RWPE1 (cell line): ENCODE measurements around the gene DUSP5.
"Not testable (repeated sequence)": the region's sequence is repeated elsewhere in the genome, so short reads cannot be mapped to it uniquely, and the experiment has no call there.

Experiments
- CTCF ChIA-PET: fragments of 350-600 bp; sonication (Branson Sonifier 250); formaldehyde crosslinking; extraction: SDS; loops from one replicate; lab custom pipeline; 2021; lab: Yijun Ruan, JAX
- POLR2A ChIA-PET: fragments of 400-600 bp; formaldehyde crosslinking; extraction: SDS; loops from one replicate; lab custom pipeline; 2020; ENCODE audit warnings: antibody characterized with exemption; ENCODE audit not compliant: low non-redundant PET; lab: Yijun Ruan, JAX
- DNase-seq: peaks from one replicate; pipeline ENCODE4 v3.0.0; 2012; ENCODE audit warnings: low spot score
- H3K27ac ChIP-seq: fragments of 450-650 bp; 2 replicates; pipeline ENCODE4 v1.5.1; 2017
- TF ChIP-seq, protein P1 (sequence below): fragments of 450-650 bp; conservative IDR thresholded peaks from 2 replicates; pipeline ENCODE4 v1.5.1; 2017; ENCODE audit warnings: low read depth, mild to moderate bottlenecking

Gene DUSP5

DNA sequence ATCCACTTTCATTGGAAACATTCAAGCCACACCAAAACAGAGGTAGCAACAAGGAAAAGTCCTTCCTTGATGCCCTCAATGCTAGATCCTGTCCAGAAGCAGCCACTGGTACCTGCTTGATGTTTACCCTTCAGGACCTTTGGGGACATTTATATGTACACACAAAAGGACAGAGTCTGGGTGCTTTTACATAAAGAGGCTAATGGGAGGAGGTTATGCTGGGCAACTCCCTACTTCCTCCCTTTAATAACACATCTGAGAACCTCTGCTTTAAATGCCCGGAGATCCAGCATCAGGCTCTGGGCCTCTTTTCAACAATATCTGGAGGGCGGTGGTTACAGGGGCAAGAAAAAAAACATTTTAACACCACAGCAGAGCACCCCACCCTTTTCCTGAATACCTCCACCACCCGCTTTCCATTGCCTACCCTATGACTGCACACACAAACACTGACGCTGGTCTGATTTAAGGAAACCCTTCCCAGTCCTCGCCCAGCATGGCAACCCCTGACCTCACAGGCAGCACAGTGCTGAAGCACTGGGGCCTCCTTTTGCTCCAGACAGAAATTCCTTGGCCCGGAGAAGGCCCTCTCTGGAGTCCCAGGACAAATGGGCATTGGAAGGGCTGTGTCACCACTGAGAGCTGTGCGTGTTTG lies 39.3 kb upstream of the DUSP5 start:
- H3K27ac ChIP-seq: no peak overlapping the region
- TF ChIP-seq, protein P1, sequence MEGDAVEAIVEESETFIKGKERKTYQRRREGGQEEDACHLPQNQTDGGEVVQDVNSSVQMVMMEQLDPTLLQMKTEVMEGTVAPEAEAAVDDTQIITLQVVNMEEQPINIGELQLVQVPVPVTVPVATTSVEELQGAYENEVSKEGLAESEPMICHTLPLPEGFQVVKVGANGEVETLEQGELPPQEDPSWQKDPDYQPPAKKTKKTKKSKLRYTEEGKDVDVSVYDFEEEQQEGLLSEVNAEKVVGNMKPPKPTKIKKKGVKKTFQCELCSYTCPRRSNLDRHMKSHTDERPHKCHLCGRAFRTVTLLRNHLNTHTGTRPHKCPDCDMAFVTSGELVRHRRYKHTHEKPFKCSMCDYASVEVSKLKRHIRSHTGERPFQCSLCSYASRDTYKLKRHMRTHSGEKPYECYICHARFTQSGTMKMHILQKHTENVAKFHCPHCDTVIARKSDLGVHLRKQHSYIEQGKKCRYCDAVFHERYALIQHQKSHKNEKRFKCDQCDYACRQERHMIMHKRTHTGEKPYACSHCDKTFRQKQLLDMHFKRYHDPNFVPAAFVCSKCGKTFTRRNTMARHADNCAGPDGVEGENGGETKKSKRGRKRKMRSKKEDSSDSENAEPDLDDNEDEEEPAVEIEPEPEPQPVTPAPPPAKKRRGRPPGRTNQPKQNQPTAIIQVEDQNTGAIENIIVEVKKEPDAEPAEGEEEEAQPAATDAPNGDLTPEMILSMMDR: no peak
- ChIA-PET CTCF (interaction anchor here (1.0 kb wide), 1 partner anchor 152 kb away, joined by 3 read pairs; no protein-coding TSS in a partner anchor), POLR2A (no interaction called here)
- no peak for DNase-seq

DNA sequence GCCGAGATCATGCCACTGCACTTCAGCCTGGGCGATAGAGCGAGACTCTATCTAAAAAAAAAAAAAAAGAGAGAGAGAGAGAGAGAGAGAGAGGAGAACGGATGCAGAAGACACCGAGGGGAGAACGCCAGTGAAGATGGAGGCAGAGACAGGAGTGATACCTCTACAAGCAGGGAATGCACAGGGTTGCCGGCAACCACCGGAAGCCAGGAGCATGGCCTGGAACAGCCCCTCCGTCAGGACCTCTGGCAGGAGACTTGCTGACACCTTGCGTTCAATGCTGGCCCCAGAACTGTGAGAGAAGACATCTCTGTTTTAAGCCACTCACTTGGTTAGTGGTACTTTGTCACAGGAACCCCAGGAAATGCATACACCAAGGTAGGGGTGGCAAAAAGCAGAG lies 38.1 kb upstream of the DUSP5 start:
- TF ChIP-seq, protein P1: no peak
- ChIA-PET POLR2A (no interaction called here), CTCF (no interaction called here)
- DNase-seq: no peak
- H3K27ac ChIP-seq: peak overlapping the region; percentile 41

DNA sequence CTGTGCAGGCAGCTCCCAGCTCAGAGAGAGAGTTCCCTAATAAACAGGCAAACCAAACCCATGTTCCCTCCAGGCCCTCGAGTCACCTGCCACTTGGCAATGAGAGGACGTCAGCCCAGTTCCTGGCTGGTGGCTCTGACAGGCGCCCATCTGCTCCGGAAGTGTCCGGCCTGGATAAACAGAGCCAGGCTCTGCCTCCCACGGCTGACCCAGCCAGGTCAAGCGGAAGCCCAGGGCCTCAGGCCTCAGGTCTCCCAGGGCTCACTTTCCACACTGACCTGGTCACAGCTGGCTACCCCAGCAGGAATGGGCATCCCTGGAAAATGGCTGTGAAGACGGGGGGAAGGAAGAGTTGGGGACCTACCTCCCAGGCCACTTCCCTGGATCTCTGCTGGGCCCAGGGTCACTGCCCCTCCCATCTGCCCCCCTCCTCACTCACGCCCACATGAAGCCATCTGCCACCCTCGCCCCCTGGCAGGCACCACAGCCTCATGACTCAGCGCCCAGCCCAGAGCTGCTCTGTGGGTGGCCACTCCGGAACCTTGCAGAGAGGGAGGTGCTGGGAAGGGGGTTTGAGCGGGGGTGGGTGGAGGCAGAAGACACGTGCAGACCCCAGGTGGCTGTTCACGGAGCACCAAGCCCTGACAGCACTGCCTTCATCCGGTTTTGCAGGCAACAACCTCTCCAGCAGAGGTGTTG lies 37.4 kb upstream of the DUSP5 start:
- DNase-seq: no peak
- peak overlapping the region; percentile 41 for H3K27ac ChIP-seq
- TF ChIP-seq, protein P1: no peak
- POLR2A ChIA-PET: interaction anchor here (0.6 kb wide), 1 partner anchor 48 kb away, joined by 3 read pairs; no protein-coding TSS in a partner anchor
- CTCF ChIA-PET: interaction anchor here (0.7 kb wide), 1 partner anchor 35 kb away, joined by 4 read pairs; no protein-coding TSS in a partner anchor

DNA sequence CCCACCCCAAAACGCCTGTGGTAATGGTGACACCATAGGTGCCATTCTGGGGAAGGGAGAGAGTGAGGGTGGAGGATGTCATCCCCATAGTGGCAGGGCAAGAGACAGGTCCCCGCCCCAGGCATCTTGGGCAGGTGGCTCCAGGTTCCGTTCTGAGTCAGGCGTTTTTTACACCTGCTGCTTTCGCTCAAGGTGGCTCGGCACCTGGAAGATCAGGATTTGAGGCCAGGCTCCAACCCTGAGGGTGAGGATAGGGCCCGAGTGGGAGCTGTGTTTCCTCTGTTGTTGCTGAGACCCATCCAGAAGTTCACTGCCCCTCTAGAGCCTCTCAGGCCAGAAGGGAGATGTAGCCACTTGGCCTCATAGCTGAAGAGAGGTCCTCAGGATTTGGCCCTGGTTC lies 36.6 kb upstream of the DUSP5 start:
- peak overlapping the region; percentile 41; the same call in 1 of the 2 replicates for H3K27ac ChIP-seq
- no peak for DNase-seq
- ChIA-PET POLR2A (no interaction called here), CTCF (interaction anchor here (0.7 kb wide), 1 partner anchor 34 kb away, joined by 4 read pairs; no protein-coding TSS in a partner anchor)
- TF ChIP-seq, protein P1: no peak

DNA sequence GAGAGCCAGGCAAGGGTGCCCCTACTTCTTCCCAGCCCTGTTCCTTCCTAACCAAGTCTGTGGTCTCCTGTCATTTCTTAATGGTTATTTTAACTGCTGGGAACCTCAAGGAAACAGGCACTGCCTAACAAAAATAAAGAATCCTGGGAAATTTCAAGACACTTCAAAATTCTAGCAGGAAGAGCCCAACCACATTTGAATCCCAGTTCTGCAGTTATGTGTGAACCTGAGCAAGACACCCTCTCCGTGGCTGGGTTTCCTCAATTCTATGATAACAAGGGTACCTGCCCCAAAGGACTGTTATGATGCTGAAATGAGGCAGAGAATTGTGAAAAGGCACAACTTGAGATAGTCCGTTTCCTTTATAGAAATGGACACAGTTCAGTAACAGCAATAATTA lies 36.2 kb upstream of the DUSP5 start:
- 0 out of 2 replicates have a peak overlapping the region, but pooled peaks have one; percentile 41 for H3K27ac ChIP-seq
- no peak for DNase-seq
- CTCF ChIA-PET: no interaction called here
- POLR2A ChIA-PET: no interaction called here
- TF ChIP-seq, protein P1: no peak

DNA sequence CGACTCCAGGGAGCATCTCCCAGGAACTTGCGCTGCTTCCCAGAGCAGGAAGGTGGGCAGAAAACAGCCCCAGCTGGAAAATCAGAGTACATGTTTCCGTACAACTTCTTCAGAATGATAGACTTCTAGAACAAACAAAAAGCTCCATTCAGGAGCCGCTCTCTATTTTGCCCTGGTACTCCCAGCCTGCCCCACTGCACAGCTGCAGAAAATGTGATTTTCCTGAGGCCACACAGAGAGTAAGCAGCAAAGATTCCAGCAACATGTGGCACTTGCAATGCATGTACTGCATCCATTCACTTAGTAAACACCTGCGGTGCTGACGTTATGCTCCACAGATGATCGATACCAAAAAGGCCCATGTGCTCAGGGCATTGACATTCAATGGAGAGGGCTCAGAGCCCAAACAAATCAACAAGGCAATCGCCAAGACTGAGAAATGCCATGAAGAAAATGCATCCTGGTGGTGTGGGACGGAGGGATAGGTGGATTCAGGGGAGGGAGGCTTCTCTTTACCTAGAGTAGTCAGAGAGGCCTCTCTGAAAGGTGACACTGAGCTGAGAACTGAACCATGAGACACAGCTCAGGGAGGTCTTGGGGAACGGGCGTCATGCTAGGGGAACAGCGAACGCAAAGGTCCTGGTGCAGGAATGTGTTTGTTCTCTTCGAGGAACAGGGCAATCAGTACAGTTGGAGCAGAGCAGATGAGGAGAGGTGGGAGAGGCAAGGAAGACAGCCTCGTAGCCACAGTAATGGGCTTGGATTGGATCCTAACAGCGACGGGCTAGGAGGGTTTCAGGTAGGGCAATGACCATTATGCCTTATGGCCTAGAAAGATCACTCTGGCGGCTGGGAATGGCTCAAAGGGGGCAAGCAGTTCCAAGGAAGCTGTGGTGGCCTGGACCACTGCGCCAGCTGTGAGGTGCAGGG lies 35.3 kb upstream of the DUSP5 start:
- TF ChIP-seq, protein P1: no peak
- POLR2A ChIA-PET: no interaction called here

DNA sequence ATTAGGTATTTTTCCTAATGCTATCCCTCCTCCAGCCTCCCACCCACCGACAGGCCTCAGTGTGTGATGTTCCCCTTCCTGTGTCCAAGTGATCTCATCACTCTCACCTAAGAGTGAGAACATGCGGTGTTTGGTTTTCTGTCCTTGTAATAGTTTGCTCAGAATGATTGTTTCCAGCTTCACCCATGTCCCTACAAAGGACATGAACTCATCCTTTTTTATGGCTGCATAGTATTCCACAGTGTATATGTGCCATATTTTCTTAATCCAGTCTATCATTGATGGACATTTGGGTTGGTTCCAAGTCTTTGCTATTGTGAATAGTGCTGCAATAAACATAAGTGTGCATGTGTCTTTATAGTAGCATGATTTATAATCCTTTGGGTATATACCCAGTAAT lies 29.4 kb upstream of the DUSP5 start:
- H3K27ac ChIP-seq, DNase-seq, CTCF ChIA-PET, POLR2A ChIA-PET: not testable (repeated sequence)

More for the DNA sequence above, 35.3 kb upstream of the DUSP5 start:
- DNase-seq: no peak
- CTCF ChIA-PET: no interaction called here
- no peak overlapping the region for H3K27ac ChIP-seq

DNA sequence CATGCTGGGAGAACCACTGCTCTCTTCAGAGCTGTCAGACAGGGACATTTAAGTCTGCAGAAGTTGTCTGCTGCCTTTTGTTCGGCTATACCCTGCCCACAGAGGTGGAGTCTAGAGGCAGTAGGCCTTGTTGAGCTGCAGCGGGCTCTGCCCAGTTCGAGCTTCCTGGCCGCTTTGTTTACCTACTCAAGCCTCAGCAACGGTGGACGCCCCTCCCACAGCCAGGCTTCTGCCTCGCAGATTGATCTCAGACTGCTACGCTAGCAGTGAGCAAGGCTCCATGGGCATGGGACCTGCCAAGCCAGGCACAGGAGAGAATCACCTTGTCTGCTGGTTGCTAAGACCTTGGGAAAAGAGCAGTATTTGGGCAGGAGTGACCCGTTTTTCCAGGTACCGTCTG lies 27.2 kb upstream of the DUSP5 start:
- CTCF ChIA-PET: interaction anchor here (0.6 kb wide), 1 partner anchor 156 kb away, joined by 3 read pairs; no protein-coding TSS in a partner anchor
- DNase-seq, H3K27ac ChIP-seq, POLR2A ChIA-PET: not testable (repeated sequence)
